Left lobe of liver (tissue), 2 donors: ENCODE data around the gene SHFL. TPM values are rescaled to one million over a fixed set of nuclear protein-coding genes. Genes with fewer than 3 reads are reported as not detected.

Source experiments
- ATAC-seq: fragments of 200-7000 bp; cut with Tn5 transposase; one replicate; pipeline ENCODE4 v1.9.1; 2020; ENCODE audit warnings: mild to moderate bottlenecking, moderate library complexity
- DNase-seq: peaks from one replicate; pipeline ENCODE4 v3.0.0-alpha.2; 2020; ENCODE audit warnings: low spot score
- total RNA-seq: library from RNA; stranded (reverse); gene quantifications from one replicate; pipeline ENCODE4 v1.2.1, GENCODE V29; 2021
- donor health status: DM: no; HTN: no; CAD: no; lungs with moderate emphysema.
- donor health status: DM: no; HTN: yes; CAD: no.

SHFL gene
- total RNA-seq, 1 donor from 2014 or later, result 72.7 TPM

DNA sequence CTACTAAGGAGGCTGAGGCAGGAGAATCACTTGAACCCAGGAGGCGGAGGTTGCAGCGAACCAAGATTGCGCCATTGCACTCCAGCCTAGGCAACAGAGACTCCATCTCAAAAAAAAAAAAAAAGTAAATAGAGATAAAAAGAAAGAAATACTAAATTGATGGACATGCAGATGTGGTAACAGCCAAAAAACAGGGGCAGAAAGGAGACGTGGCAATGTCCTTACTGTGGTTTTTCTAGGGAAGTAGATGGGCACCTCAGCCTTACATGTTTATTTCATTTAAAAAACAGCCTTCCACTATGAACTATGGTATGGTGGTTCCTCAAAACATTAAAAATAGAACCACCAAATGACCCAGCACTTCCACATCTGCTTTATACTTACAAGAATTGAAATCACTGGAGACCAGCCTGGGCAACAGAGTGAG is 40.1 kb downstream of the SHFL start:
- no peak for DNase-seq
- peak; percentile 14 for ATAC-seq

DNA sequence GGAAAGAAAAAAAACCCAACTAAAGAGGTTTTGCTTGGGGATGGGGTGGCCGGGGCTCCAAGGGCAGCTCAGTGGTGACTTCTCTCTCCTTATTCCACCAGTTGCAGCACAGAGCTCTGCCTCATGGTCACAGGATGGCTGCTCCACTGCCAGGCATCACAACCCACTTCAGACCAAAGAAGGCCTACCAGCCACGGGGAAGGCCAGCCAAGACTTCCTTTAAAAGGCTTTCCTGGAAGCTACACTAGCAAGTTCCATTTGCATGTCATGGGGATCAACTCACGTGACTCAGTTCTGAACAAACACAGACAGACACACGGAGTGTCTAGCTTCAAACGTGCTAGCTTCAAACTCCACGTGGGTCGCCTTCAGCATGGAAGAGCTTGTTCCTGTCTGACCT is 46.8 kb downstream of the SHFL start:
- no peak for DNase-seq
- ATAC-seq, result no peak

DNA sequence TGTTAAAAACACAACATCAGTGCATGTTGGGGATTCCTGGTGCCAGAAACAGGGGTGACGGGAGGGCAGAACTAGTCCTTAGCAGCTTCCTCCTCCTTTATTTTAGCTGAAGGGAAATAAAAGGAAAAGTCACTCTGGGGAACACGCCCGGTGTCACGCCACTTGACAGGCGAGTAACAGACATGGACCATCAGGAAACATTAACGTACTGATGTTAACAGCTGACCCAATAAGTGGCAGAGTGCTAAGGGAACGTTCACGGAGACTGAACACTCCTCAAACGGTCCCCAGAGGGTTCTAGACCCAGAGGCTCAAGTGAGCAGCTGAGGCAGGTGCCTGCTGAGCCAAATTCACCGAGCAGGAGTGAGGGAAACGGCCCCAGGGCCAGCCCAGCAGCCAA is 47.5 kb downstream of the SHFL start:
- DNase-seq, result no peak
- ATAC-seq, result no peak

DNA sequence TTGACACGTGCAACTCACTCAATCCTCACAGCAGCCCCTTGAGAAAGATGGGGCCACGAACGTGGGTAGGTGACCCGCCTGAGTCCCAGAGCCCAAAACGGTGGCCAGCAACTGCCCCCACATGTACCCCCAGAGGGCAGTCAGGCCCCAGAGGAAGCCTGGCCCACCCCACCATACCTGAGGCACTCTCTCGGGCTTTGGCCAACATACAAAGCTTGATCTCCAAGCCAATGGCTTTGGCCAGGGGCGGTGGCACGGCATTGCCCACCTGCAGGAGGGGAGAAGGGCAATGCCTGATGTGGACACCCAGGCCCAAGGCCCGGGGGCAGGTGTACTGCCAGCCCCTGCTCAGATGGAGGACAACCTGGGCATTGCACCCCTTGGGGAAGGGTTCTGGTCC is 47.9 kb downstream of the SHFL start:
- ATAC-seq (no peak), DNase-seq (no peak)

DNA sequence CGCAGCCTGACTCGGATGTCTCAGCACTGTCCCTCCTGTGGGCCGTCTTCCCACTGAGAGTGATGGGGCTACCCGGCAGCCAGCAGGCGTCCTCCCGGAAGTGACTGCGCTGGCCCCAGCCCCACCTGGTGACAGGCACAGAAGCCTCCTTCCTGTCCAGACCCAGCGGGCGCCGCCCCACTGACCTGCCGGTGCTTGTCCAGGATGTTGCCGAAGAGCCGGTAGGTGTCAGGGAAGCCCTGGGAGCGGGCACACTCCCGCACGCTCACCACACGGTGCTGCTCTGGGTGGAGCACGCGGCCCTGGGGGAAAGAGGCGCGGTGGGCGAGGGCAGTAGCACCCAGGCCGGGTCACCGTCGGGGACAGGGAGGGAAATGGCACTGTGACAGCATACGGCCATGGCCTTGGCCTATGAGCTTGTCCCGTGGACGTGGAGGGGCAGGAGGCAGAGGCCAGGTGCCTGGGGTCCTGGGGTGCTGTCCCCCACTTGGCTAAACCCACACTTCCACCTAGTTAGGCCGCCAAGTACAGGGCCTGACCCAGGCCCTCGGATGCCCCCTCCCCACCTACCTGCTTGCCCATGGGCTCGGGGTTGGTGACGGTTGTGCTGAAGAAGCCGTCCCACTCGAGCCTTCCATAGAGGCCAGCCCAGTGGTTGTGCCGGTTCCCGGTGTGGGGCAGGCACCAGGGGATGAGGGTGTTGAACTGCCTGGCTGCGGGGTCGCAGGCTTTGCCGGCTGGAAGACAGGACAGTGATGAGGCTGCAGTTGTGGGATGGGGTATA is 49.6 kb downstream of the SHFL start:
- peak; percentile 19 for ATAC-seq
- no peak for DNase-seq

DNA sequence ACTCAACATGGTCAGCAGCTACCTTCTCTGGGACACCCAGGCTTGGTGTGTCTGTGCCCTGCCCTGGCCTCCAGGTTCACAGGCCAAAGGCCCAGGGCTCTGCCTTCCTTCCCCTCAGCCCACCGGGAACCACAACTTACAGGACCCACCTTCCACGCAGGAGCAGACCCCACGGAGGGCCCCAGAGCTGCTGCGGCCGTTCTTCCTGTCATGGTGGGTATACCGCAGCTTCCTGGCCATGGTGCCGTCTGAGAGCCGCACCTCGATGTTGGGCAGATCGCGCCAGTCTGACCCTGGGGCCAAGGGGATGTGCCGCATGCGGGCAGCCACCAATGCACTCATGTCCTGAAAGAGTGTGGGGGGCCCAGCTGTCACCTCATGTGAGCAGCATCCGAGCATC is 50.8 kb downstream of the SHFL start:
- ATAC-seq (no peak), DNase-seq (no peak)

DNA sequence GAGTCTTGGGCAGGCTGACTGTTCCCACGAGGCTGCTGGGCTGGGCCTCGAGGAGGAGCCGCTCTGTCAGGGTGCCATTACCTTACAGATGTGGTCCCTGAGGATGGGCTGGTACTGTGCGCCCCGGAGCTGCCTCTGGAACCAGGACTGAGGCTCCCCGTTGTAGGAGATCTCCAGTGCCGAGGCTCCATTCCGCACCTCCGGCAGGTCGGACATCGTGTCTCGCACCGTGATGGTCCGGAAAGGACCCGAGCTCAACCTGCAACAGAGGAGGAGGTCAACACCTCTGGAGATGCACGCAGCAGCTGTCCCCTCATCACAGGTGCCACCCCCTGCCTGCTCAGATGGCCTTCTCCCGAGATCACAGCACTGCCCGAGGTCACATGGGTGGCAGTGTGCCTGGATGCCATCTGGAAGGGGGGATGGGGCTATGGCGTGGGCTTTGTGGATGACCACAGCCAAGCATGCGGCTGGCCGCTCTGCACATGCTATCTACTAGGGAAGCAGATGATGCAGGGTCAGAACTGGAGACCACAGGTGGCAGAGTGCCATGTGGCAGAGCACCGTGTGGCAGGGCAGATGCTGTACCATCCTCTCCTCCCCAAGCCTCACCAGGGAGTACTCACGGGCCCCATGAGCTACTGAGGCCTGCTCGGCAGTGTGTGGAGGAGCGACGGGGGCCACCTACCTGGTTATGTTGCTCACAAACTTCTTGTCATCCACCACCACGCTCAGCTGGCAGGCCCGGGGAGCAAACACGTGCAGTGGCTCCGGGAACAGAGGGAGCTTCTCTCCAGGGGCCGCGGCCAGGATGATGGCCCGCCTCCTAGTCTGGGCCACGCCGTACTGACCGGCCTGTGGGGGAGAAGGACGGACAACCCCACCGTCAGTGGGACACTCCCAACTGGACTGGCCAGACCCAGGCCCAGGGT is 51.9 kb downstream of the SHFL start:
- ATAC-seq (no peak), DNase-seq (no peak)

DNA sequence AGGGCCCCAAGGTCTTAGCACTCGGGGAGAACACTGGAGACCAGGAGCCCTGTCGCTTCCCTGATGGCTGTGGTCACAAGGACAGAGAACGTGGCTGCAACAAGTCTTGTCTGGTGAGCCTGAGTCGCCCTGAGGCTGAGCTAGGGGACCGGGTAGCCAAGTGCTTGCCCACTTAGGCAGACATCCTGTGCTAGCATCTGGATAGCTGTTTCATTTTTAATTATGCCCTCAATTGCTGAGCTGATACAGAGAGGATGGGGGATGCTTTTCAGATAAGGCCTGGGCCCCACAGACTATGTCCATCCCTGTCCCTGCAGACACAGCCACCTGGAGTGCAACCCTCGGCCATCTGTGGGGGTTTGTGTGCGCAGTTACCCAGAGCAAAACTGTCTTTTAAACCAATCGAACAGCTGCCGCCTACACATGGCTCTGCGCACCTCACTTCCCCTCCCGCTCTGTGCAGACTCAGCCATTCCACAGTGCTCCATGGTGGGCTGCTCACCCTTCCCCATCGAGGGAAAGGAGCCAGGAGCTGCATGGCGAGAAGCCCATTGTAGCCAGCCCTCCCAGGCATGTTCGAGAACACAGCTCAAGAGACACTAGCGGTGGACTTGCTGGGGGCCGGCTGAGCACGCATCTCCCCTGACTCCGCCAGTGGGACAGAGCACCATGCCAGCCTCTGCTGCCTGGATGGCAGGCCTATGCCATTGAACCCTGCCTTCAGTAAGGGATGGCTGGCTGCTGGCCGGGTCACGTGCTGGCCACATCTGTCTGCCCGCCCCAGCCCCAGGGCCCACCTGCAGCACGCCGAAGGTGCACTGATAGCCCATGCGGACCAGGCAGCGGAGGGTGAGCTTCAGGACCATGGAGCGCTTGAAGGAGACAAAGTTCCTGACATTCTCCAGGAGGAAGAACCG is 53.0 kb downstream of the SHFL start:
- ATAC-seq, result no peak
- no peak for DNase-seq

DNA sequence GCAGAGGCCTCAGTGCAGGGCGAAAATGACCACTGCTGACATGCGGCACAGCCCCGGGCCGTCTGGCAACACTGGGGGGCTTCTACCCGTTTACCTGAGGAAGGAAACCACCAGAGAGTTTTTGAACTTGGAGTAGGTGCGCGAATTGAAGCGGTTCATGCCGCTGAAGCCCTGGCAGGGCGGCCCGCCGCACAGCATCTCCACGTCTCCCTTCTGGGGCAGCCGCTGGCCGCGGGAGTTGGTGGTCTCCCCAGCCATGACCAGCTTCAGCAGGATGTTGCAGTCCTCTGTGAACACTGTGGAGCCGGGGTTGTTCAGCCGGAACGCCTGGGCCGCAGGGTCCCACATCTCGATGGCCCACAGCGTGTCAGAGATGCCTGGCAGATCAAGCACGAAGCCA is 53.8 kb downstream of the SHFL start:
- DNase-seq (no peak), ATAC-seq (no peak)

DNA sequence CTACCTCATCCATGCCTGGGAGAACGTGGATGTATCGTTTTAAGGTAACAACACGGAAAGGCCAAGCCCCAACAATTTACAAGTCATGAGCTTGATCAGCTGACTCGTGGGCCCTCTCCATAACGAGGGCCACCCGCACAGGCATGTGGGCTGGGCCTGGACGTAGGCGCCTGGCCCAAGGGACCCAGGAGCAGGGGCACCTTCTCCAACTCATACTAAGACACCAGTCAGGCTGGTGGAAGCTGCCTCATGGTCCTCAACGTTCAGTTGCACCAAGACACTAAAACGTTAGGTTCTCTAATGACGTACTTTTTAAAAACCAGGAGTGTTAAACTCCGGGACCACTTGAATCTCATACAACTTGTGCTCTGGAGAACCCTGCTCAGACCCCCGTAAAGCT is 55.4 kb downstream of the SHFL start:
- ATAC-seq, result no peak
- DNase-seq, result no peak

DNA sequence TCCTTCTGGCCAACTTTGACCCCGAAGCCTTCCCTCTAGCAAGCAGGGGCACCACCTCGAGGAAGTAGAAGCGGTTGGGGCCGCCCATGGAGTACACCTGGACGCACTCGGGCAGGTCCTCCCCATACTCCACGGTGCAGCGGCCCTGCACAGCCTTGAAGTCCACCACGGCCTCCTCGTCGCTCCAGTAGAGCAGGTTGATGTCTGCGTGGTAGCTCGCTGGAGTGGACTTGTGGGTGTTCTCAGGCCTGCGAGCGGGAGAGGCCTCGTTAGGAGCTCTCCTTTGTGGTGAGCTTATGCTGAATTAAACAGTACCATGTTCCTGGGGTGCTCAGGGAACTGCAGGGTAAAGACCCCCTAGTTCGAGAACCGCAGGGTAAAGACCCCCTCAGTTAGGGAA is 55.9 kb downstream of the SHFL start:
- ATAC-seq (no peak), DNase-seq (no peak)

Other genes starting within 250 kb of the SHFL start
- gene OLFM2, start 149.8 kb upstream of the SHFL start, total RNA-seq, result 29.0 TPM
- gene COL5A3, start 75.8 kb upstream of the SHFL start, total RNA-seq, result 24.3 TPM
- not detected for gene RDH8, start 72.8 kb upstream of the SHFL start, total RNA-seq
- 17.9 TPM for gene ANGPTL6, start 16.4 kb downstream of the SHFL start, total RNA-seq
- gene PPAN, start 20.0 kb downstream of the SHFL start, total RNA-seq, result 13.0 TPM
- gene P2RY11, start 25.4 kb downstream of the SHFL start, total RNA-seq, result 6.6 TPM
- 84.6 TPM for gene EIF3G, start 33.6 kb downstream of the SHFL start, total RNA-seq
- gene DNMT1, start 108.6 kb downstream of the SHFL start, total RNA-seq, result 21.5 TPM
- gene S1PR2, start 145.0 kb downstream of the SHFL start, total RNA-seq, result 1.9 TPM
- 43.3 TPM for gene MRPL4, start 165.9 kb downstream of the SHFL start, total RNA-seq
- gene ICAM1, start 184.8 kb downstream of the SHFL start, total RNA-seq, result 5.9 TPM
- gene ICAM4, start 200.6 kb downstream of the SHFL start, total RNA-seq, result 0.15 TPM
- 0.30 TPM for gene ICAM5, start 203.6 kb downstream of the SHFL start, total RNA-seq
- gene ZGLP1, start 223.5 kb downstream of the SHFL start, total RNA-seq, result 4.2 TPM
- gene FDX2, start 229.7 kb downstream of the SHFL start, total RNA-seq, result 11.0 TPM
- gene RAVER1, start 247.2 kb downstream of the SHFL start, total RNA-seq, result 11.3 TPM